ENCODE measurements around the gene TRAPPC10. TPM values are rescaled to one million over a fixed set of nuclear protein-coding genes. Genes with fewer than 3 reads are reported as not detected.

The TRAPPC10 gene
- polyA plus RNA-seq, 5 donors: 22.9 to 28.2 (median 26.6) TPM

- no peak for DNase-seq
Observed at GRCh38 chr21:44064852-44065403, 52.8 kb downstream of the TRAPPC10 start.

DNA sequence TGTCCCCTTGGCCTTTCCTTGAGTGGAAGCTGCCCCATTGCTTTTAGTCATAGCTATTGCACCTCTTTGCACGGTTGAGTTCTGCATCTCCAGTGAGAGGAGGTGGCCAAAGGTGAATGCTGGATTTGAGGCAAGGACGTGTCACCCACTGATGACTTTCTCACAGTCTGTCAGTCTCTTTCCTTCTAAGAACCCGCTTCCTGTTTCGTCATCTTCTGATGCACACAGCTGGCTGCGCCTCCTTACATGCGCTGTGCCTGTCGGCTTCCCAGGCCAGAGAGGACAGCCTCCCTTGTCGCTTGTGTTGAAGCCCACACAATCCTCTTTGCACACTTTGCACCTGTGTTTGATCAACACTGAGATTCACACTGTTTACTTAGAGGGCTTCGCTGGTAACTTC lies 53.3 kb downstream of the TRAPPC10 start:
- DNase-seq: no peak

GRCh38 chr21:44066116-44066515 lies 54.0 kb downstream of the TRAPPC10 start:
- DNase-seq: no peak

DNA sequence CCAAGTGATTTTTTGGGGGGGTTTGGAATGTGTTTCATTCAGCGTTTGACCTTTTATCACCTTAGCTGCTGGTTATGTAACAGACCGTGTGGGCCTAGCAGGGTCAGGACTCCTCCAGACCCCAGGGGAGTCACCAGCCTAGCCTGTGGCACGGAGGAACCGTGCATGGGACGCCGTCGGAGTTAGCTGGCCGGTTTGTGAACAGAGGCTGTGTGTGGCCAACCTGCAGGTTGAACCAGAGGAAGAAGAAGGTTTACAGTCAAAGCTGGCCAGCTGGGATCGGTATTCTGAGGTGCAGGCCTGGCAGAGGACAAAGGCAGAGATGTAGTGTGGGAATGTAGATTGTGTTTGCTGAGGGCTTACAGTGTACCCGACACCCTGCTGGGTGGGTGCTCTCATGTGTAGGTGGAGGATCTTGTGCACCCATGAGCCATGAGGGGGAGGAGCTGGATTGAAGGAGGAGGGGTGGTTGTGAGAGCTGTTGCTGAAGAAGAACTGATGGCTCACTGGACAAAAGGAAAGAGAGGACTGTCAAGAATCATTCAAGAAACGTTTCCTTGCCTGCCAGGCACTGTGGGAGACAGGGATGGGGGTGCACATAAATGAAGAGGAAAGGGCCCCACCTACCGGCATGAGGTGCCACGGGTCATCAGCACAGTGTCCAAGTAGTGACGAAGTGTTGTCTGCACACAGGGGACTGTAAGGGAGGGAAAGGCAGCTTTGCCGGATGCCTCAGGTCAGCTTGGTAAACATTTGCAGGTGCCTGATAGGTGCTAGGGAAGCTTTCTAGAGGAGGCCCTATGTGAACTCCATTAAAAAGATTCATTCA lies 55.1 kb downstream of the TRAPPC10 start:
- DNase-seq: no peak

- no peak for DNase-seq
Observed at GRCh38 chr21:44070391-44070790, 58.3 kb downstream of the TRAPPC10 start.

DNA sequence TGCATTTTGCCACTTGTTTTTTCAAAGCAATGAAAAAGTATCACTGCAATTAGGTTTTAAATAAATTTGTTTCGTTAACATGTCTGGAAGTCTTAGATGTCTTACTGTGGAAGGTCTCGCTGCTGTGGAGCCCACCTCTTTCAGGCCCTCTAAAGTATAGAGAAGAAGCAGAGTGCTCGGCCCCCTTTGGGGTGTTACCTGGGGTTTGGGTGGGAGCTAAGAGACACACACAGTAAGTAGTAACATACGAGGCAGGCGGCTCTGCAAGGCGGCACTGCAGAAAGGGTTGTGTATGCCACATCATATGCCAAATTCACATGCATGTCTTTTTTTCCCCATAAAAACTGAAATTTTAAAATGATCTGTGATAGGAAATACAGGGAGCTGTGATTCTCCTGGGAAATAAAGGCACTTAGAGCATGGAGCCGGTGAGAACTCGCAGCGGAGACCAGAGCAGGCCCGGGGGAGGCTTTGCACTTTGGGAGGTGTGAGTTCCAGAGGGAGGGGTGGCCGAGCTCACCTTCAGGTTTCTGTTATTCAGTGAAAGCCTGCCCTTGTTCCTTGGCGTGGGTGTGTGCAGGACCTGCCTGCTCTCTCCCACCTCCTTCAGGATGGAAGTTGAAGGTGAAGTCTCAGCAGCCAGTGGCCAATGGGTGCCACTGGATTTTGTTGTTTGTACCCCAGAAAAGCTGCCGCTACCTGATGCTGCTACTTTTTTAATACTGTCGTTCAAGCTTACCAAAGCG lies 59.4 kb downstream of the TRAPPC10 start:
- no peak for DNase-seq

GRCh38 chr21:44072111-44072510 lies 60.0 kb downstream of the TRAPPC10 start:
- no peak for DNase-seq

GRCh38 chr21:44074315-44074958 lies 62.3 kb downstream of the TRAPPC10 start:
- no peak for DNase-seq

DNA sequence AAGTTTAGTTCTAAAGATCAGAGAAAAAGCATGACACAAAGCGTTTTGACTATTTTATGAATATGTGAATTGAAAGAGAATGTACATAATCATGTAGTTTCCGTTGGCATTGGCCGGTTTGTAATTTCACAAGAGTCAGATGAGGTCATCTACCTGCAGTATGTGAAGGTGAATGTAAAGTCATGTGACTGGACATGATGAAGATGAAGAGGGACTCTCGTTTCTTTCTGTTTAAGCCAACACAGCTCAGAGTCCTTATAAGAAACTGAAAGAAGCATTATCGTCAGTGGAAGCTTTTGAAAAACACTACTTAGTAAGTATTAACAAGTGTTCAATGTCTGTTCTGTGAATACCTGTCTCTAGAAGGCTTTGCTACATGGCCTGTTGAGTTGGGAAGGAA lies 64.2 kb downstream of the TRAPPC10 start:
- no peak for DNase-seq

- DNase-seq: no peak
Observed at GRCh38 chr21:44078411-44078981, 66.4 kb downstream of the TRAPPC10 start.

DNA sequence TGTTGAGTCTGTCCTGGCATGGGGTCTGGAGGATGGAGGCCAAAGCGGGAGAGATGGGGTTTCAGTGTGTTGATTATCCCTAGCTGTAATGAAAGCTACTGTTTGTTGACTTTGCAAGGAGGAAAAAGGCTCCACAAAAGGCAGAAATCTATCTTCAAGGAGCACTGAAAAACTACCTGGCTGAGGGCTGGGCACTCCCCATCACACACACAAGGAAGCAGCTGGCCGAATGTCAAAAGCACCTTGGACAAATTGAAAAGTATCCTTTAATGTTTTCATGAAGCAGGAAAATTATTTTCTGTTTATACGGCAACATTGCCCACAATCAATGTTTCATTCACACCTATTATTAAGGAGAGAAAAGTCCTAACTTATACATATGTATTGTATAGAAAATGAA lies 67.3 kb downstream of the TRAPPC10 start:
- DNase-seq: no peak

GRCh38 chr21:44079846-44080245 lies 67.7 kb downstream of the TRAPPC10 start:
- DNase-seq: no peak

- peak; percentile 27 to 39 for DNase-seq
Observed at GRCh38 chr21:44082648-44083440, 70.7 kb downstream of the TRAPPC10 start.

GRCh38 chr21:44083631-44084291 lies 71.7 kb downstream of the TRAPPC10 start:
- DNase-seq: peak; percentile 26 to 35

DNA sequence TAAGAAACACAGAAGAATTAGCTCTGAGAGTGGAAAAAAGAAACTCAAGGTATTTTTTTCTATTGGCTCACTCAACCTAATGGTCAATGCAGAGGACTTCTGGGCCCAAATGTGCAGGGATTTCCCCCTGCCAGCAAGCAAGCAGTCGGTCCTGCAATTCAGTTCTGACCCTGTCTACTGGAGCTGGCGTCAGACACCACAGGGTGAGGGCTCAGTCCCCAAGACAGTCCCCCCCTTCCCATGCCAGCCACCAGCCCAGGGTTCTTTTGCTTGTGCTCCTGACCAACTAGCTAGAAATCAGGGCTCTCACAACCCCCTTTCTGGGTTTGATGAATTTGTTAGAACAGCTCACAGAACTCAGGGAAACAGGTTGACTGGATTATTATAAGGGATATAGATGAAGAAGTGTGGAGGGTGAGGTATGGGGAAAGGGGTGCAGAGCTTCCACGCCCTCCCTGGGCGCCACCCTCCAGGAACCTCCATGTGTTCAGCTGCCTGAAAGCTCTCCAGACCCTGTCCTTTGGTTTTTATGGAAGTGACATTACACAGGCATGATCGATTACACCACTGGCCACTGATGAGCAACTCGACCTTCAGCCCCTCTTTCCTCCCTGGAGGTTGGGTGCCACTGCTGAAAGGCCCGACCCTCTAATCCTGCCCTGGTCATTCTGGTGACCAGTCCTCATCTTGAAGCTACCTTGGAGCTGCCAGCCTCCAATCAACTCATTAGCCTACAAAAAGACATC lies 72.6 kb downstream of the TRAPPC10 start:
- no peak for DNase-seq

DNA sequence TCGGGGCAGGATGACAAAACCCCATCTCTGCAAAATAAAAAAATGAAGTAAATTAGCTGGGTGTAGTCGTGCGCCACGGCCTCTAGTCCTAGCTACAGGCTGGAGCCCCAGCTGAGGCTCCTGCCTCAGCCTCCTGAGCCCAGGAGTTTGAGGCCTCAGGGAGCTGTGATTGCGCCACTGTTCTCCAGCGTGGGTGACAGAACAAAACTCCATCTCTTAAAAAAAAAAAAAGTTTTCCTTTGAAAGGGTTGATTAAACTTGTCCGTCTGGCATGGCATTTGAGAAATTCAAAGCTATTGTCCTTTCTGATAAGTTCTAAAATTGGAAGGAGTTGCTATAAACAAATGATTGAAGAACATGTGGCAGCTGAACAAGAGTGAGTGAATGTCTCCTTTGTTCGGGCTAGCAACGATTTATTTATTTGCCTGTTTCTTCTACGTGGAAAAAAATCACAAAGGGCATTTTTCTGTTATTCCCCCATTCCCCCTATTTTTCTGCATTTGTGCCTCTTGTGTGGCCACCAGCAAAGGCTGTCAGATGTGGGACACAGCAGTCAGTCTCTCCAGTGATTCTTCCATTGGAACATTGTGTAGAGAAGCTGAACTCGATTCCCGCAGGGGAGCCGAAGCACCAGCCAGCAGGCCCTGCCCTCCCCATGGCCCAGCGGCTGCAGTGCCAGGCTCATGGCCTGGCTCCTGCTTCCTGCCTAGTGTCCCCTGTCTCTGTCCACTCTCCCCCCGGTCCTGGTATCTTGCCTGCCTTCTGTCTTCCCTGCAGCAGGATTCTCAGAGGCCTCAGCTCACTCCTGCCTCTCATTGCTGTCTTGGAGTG lies 73.6 kb downstream of the TRAPPC10 start:
- DNase-seq: no peak

GRCh38 chr21:44086636-44087425 lies 74.7 kb downstream of the TRAPPC10 start:
- no peak for DNase-seq

Data from right lung (tissue), 5 donors.